Brain pericyte (primary cell): ENCODE measurements around the gene SNX2.

Experiments used
- DNase-seq: peaks from one replicate; pipeline ENCODE4 v3.0.0-alpha.2; 2012; ENCODE audit warnings: low read depth, low spot score

SNX2 gene

DNA sequence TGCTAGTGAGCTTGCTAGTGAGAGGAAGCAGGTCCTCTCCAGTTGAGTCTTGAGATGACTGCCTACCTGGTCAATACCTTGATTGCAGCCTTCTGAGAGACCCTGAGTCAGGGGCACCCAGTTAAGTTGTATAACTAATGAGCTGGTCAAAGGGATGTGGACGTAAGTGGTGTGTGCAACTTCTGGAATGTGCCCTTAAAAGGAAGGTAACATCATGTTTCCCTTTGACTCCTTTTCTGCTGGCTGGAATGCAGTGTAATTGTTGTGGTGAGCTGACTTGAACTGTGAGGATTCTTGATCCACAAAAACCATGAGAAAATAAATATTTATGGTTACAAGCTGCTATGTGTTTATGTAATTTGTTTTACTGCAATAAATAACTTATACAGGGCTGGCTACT lies 2.4 kb upstream of the SNX2 start:
- no peak for DNase-seq

DNA sequence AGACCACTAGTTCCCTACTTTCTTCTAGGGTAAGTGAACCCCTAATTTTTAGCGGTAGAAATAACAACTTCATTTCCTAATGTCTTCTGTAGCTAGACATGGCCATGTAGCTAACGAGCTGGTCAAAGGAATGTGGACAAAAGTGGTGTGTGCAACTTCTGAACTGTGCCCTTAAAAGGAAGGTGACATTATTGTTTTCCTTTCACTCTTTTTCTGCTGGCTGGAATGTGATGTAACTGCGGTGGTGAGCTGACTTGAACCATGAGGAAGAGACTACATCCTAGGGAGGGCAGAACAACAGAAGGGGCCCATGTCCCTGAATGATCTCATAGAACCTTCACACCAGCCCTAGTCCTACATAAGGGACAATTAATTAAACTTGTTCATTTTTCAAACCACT lies 1.3 kb upstream of the SNX2 start:
- DNase-seq: no peak

DNA sequence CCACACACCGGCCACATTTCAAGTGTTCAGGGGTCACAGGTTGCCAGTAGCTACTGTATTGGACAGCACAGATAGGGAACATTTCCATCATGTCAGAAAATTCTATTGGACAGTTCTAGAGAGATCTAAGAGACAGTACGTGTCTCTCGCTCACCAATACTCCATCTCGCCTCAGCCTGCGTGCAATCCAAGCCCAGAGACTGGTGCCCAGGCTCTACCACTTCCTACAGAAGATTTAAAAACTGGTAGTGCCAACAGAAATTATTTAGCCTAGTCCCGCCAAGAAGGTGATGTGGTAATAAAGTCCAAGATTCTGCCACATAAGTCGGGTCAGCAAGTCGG lies 390 bp upstream of the SNX2 start:
- DNase-seq: no peak

DNA sequence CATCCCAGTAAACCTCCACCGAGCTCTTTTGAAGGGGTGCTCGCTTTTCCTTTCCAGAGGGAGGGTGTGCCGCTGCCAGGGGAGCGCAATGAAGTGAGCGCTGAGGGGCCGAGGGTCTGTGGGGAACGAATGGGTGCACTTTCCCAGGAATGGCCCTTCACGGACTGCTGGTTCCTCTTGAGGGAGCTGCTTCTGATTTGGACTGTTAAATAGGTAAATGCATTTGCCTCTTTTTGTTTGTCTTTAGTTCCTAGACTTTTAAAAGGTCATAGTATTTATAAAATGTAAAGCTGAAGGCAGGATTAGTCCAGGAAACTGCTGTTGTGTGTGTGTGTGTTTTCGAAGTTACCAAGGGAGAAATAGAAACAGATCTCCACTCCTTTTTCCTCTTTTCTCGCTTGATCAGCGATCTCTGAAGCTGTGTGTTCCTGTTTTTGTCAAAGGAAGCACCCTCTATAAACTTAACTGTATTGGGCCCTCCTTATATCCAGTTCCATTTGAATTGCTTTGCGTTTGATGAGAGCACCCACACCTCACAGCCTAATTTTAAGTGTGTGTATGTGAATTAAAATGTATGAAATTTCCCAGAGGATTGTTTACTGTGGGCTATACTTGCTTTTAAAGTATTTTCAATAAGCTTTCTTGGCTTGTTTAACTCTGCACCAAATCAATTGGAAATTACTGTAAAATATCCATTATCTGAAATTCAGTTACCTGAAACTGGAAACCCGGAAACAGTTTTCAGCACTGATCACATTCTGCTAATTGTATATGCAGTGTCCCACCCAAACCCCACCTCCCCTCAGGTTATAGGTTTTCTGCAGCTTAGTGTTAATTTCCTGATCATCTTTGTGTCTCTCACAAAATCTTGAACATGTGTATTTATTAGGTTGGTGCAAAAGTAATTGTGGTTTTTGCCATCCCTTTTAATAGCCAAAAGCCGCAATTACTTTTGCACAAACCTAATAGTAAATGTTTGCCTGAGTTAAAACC lies 966 bp downstream of the SNX2 start:
- no peak for DNase-seq

DNA sequence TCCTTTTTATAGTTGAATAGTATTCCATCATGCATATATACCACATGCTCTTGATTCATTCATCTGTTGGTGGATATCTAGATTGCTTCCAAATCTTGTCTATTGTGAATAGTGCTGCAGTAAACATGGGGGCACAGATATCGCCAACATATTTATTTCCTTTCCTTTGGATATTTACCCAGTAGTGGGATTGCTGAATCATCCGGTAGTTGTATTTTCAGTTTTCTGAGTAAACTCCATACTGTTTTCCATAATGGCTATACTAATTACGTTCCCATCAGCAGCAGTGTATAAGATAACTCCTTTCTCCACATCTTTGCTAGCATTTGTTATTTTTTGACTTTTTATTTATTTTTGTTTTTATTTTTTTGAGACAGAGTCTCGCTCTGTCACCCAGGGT lies 3.3 kb downstream of the SNX2 start:
- DNase-seq: no peak

DNA sequence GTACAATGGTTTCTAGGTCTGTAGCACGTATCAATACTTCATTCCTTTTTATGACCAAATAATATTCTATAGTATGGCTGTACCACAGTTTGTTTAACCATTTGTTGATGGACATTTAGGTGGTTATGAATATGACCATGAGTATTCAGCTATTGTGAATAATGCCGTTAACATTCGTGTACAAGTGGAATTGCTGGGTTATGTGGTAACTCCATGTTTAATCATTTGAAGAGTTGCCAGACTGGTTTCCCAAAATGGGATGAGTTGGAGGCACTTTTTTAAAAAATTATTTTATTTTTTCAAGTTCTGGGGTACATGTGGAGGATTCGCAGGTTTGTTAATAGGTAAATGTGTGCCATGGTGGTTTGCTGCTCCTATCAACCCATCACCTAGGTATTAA lies 4.6 kb downstream of the SNX2 start:
- no peak for DNase-seq

DNA sequence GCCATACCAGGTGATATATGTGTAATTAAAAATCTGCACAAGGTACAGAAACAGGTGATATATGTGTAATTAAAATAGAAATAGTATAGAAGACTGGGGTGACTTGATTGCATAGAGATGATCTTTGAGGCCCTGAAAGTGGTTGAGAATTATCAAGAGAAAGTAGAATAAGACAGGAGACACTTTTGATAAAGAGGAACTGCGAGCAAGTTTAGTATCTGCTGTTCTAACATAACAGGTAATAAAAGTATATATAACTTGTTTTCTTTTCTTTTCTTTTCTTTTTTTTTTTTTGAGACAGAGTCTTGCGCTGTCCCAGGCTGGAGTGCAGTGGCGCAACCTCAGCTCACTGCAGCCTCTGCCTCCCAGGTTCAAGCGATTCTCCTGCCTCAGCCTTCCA lies 5.4 kb downstream of the SNX2 start:
- no peak for DNase-seq

DNA sequence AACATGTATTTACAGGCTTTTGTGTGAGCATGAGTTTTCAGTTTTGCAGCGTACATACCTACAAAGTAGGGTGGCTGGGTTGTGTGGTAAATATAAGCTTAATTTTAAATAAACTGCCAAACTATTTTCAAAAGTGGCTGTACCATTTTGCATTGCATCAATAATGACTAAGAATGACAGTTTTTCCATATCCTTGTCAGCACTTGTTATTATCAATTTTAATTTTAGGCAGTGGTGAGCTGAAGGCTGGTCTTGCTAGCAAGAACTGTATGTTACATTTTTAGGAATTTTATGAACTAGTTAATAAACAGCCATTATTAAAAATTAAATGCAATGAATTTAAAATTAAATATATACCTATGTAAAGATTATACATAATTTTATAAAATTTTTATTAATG lies 6.6 kb downstream of the SNX2 start:
- DNase-seq: no peak

DNA sequence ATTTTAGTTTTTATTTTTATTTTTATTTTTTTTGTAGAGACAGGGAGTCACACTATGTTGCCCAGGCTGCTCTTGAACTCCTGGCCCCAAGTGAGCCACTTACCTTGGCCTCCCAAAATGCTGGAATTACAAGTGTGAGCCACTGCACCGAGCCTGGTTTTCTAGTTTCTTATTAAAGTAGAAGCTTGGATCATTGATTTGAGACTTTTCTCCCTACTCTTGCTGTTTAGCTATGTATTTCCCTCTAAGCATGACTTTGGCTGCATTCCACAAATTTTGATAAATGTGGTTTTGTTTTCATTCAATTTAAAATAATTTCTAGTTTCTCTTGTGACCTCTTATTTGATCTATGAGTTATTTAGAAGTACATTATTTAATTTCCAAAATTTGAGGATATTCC lies 10.4 kb downstream of the SNX2 start:
- DNase-seq: no peak

DNA sequence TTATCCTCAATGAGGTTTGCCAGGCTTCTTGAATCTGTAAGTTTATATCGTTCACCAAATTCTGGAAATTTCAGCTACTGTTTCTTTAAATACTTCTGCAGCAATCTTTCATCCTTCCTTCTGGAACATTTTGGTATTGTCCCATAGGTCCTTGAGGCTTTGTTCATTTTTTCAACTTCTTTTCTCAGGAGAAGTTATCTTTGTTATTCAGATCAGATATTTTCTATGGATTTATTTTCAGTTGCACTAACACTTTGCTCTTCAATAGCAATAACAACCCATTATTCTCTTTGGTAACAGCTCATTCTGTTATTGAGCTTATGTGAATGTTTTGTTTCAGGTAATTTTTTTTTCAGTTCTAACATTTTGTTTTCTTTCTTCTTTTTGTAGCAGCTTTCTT lies 13.5 kb downstream of the SNX2 start:
- DNase-seq: no peak

DNA sequence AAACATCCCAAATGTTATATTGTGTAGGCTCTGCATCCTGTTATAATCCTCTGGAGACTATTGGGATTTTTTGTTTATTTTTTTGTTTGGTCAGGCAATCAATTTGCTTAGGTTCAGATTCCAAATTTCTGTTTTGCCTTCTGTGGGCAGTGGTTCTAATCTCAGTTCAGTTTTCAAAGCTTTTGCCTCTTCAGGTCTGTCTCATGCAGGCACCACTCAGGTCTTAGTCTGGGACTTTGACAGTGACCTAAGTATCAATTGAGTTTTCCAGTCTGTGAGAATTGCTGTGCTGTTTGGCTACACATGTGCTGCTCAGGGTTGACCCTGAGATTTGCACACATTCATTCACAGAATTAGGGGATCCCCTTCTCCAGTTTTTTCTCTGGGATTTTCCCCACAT lies 14.1 kb downstream of the SNX2 start:
- DNase-seq: no peak

DNA sequence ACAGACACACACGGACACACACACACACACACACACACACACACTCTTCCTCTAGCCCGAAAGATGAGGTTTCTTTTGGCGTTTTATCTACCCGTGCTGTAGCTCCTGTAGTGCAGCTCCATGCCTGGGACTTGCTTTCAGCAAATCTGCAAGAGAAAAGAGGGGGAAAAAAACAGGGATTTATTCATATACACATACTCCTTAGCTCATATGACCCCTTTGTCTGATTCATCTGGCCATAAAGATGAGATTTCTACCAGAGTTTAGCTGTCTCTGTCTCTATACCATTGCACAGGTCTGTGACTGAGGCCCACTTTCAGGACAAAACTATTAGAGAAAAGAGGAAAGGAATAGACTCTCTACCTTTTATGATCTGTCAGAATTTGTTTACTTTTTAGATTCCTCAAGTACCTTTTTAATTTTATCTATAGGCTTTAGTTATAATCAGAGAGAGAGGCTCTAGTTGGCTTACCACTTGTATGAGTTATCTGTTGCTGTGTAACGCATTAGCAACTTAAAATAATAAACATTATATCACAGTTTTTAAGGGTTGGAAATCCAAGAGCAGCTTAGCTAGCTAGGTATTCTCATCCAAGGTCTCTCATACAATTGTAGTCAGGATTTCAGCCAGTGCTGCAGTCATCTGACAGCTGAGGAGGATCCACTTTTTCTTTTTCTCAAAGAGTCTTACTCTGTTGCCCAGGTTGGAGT lies 14.7 kb downstream of the SNX2 start:
- DNase-seq: no peak

DNA sequence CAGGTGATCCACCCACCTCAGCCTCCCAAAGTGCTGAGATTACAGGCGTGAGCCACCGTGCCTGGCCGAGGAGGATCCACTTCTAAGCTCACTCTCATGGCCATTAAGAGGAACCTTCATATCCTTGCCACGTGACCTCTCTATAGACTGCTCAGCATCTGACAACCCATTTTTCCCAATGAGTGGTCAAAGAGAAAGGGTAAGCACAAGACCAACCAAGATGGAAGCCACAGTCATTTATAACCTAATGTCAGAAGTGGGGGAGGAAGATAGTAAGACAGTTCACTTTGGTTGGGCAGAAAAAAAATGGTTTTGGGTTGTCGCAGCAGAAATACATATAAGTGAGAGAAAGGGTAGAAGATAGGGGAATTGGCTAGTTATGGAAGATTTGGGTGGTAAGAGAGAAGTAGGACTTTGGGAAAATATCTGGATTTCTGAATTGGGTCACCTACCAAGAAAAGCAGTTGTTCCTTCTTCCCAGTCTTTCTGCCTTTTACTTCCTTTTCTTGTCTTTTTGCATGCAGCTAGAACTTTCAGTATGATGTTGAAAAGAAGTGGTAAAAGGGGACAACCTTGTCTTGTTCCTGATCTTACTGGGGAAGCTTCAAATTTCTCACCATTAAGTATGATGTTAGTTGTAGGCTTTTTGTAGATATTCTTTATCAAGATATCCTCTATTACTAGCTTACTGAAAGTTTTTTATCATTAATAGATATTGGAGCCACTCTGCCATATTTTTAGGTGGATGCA lies 15.6 kb downstream of the SNX2 start:
- no peak for DNase-seq

DNA sequence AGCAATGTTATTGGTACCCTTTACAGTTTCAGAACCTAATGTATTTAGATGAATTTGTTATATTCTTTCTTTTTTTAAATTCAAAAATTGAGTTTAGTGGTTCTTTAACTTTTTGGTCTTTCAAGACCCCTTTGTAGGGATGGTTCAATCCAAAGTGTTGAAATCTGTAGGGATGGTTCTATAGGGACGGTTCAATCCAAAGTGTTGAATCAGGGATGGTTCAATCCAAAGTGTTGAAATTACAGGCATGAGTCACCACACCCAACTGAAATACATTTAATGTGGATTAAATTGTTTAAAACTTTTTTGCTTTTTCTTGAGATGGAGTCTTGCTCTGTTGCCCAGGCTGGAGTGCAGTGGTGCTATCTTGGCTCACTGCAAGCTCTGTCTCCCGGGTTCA lies 30.6 kb downstream of the SNX2 start:
- DNase-seq: no peak

DNA sequence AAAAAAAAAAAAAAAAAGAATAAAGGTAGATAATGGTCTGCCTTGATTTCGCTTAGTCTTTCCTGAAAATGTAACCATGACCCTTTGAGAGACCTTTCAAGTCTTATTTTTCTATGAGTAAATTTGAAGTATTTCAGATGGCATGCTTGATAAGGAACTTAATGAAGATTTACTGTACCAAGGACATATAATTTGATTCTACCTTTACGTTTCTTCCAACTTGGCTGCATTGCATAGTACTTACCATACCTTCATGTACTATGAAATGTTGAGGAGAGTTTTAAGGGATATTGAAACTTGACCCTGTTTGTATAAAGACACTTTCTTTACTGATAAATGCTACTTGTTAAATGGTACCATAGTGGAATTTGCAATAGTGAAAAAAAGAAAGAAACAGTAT lies 35.5 kb downstream of the SNX2 start:
- no peak for DNase-seq

DNA sequence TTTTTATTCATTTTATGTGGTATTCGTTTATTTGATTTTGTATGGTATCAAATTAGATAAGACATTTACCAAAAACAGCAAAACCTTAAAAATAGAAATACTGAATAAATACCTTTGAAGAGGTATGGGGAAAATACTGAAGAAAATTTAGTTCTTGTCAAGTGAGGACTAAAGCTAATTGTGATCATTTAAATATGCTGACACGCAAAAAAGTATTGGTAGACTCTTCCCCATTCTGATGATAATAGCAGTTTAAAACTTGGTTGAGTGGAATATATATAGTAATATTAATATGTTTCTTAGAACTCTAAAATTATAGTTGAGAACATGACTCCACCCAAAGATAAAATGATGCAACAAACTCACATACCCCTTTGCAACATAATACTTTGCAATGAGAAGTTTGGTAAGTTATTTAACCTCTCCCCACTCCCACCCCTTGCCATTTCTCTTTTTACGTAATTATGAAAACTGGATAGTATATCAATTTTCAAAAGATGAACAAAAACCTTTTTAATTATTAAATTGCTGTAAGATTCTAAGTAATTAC lies 40.4 kb downstream of the SNX2 start:
- DNase-seq: no peak

DNA sequence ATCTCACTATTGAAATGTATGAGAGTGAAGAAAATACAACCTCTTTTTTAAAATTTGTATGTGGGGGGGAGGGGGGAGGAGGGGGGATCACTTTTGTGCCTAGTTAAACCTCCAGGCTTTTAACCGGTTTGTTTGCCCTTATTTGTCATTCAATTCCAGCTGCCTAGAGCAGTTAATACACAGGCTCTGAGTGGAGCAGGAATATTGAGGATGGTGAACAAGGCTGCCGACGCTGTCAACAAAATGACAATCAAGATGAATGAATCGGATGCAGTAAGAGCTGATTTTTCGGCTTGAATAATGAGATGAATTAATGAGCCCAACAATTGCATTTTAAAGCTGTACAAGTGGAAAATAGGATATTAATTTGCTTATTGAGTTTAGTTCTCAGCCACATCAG lies 41.9 kb downstream of the SNX2 start:
- DNase-seq: no peak

DNA sequence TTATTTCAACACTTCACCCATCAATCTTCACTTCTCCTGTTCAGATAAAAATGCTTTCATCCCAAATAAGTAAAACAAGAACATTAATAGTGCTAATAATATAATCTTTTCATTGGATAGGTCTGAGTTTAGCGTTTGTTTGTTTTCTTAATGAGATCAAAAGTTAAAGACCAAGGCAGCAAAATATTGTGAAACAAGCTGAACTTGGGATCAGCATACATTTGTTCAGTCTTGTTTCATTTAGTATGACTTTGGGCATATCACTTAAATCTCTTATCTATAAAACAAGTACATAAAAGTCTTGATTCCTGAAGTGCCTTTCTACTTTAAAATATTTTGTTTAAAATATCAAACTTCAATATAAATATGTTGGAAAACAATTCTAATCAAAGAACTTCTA lies 57.1 kb downstream of the SNX2 start:
- no peak for DNase-seq

DNA sequence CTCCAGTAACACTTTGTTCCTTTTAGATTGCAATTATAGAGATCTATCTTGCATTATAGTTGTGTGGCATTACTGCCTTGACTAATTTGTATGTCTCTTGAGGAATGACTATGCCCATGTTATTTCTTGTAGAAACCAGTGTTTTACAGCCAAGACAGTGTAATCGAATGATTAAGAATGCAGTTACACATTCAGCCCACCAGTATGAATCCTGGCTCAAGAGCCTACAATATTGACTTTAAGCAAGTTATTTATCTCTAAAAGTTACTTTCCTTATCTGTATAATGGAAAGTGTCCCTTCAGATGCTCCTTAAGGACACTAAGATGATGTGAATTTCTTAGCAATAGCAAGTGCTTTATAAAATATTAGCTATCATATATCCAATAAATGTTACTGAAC lies 60.8 kb downstream of the SNX2 start:
- DNase-seq: no peak

DNA sequence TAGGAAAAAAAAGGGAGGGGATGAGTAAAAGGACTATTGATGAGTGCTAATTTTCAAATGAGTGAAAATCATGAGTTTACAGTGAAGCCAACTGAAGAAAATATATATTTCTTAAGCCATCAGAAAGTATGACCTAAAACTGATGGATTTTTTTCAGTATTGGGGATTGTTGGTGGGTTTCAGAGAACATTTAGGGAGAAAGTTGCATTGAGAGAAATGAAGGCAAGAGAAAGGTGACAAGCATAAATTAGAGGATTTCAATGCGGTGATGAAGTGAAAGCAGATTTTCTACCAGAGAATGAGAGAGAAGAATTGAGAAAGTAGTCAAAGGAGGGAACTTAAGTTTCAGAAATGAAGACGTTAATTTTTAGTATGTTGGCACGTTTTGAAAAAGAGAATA lies 62.1 kb downstream of the SNX2 start:
- no peak for DNase-seq

DNA sequence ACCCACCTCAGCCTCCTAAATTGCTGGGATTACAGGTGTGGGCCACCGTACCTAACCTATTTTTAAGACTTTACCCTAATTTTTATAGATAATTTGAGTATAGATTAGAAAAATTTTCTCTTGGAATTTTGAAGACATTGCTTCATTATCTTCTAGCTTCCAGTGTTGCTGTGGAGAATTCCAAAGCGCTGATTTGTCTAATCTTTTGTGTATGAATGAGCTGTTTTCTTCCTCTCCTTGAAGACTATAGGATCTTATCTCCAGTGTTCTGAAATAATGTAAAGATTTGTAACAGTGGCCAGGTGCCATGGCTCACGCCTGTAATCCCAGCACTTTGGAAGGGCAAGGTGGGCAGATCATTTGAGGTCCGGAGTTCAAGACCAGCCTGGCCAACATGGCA lies 64.9 kb downstream of the SNX2 start:
- DNase-seq: no peak

DNA sequence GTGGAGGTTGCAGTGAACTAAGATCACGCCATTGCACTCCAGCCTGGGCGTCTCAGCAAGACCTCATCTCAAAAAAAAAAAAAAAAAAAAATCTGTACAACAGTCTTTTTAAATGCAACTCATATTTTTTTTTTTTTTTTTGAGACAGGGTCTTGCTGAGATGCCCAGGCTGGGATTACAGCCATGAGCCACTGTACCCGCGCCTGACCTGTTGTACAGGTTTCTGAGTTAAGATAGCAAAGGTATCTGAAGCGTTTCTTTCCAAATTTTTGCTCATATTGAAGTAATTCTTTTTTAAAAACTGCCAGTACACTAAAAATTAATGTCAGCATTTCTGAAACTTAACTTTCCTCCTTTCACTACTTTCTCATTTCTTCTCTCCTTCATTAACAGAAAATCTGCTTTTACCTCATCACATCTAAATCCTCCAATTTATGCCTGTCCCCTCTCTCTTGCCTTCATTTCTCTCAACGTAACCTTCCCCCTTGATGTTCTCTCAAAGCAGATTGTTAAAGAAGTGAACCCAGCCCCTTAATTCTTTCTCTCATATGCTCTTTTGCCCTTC lies 67.2 kb downstream of the SNX2 start:
- DNase-seq: no peak
